Epithelial cell of esophagus (primary cell): Measurements from ENCODE around the gene TRPM3.

ENCODE experiments used
- DNase-seq: peaks from one replicate; pipeline ENCODE4 v3.0.0; 2010; ENCODE audit warnings: low read depth
- H3K4me3 ChIP-seq: 2 replicates; pipeline ENCODE4 v1.5.1; 2011; ENCODE audit warnings: mild to moderate bottlenecking, low read length, control low read depth
- TF ChIP-seq, protein P1 (sequence below): IDR thresholded peaks from 2 replicates; pipeline ENCODE4 v1.5.1; 2011; ENCODE audit warnings: low read depth, mild to moderate bottlenecking, low read length, control low read depth, inconsistent platforms; ENCODE audit not compliant: insufficient read depth; ENCODE audit errors: missing control alignments

TRPM3 gene

DNA sequence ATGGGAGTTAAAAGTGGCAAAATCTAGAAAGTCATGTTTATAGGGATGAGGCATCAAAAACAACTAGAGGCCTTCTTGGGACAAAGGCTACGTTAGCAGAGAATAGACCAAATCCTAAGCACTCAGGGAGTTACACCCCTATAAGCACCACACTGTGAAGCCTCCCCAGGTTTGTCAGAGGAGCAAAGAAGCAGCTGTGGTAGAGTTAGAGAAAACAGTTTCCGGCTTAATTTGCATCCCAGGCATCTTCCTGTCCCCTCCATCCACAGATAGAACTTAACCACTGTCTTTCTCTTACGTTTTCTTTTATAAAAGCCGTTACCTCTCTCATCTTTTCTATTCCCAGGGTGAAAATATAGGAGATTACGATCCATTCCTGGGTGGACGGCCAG is 518.4 kb downstream of the TRPM3 start:
- TF ChIP-seq, protein P1, sequence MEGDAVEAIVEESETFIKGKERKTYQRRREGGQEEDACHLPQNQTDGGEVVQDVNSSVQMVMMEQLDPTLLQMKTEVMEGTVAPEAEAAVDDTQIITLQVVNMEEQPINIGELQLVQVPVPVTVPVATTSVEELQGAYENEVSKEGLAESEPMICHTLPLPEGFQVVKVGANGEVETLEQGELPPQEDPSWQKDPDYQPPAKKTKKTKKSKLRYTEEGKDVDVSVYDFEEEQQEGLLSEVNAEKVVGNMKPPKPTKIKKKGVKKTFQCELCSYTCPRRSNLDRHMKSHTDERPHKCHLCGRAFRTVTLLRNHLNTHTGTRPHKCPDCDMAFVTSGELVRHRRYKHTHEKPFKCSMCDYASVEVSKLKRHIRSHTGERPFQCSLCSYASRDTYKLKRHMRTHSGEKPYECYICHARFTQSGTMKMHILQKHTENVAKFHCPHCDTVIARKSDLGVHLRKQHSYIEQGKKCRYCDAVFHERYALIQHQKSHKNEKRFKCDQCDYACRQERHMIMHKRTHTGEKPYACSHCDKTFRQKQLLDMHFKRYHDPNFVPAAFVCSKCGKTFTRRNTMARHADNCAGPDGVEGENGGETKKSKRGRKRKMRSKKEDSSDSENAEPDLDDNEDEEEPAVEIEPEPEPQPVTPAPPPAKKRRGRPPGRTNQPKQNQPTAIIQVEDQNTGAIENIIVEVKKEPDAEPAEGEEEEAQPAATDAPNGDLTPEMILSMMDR = no peak
- H3K4me3 ChIP-seq = no peak overlapping the region
- no peak for DNase-seq

- no peak overlapping the region for H3K4me3 ChIP-seq
These were observed 519.0 kb downstream of the TRPM3 start for GRCh38 chr9:70602321-70603019.

GRCh38 chr9:70601000-70601951 is 520.1 kb downstream of the TRPM3 start:
- H3K4me3 ChIP-seq = no peak overlapping the region
- TF ChIP-seq, protein P1 = no peak
- DNase-seq = peak; percentile 88

More at GRCh38 chr9:70602321-70603019, 519.0 kb downstream of the TRPM3 start:
- peak; percentile 82 for DNase-seq
- TF ChIP-seq, protein P1 = peak; percentile 82

GRCh38 chr9:70600506-70600905 is 520.9 kb downstream of the TRPM3 start:
- TF ChIP-seq, protein P1 = no peak
- DNase-seq = peak; percentile 27
- no peak overlapping the region for H3K4me3 ChIP-seq

DNA sequence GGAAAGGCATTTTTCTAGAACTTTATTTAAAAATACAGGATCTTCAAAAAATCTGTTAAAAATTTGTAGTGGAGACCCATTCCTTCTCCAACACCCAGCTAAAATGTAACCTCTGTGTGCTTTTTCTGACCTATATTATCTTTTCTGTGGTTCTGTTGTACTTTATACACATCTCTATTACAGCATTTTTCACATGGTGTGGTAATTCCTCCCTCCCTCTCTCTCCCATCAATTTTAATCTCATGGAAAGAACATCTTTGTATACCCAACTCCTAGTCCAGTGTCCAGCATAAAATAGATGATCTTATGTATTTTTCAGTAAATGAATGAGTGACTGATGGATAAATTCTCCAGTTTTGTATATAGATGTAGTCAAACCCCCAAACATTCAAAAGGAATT is 523.5 kb downstream of the TRPM3 start:
- TF ChIP-seq, protein P1 = no peak
- no peak for DNase-seq
- no peak overlapping the region for H3K4me3 ChIP-seq

- no peak overlapping the region for H3K4me3 ChIP-seq
- DNase-seq = no peak
- TF ChIP-seq, protein P1 = no peak
These were observed 526.2 kb downstream of the TRPM3 start for GRCh38 chr9:70595211-70595610.
